ENCODE data around the gene PIPOX.

The PIPOX gene

GRCh38 chr17:29060475-29060874, 17.5 kb downstream of the PIPOX start:
- no peak for TF ChIP-seq Cebpa-rat (IDR thresholded peaks at IDR 0.05)
- Histone ChIP-seq H3K27ac (peak overlapping the region; percentile 11 to 70 (median 54); a peak in 18 of 22 replicates), H3K4me3 (peak overlapping the region in 7 of 10 experiments; percentile 2 to 42 (median 28); a peak in 7 of 20 replicates)

GRCh38 chr17:29061036-29061435, 18.1 kb downstream of the PIPOX start:
- Histone ChIP-seq H3K27me3 (no peaks in the 10 kb centered on the region), H3K9ac (peak overlapping the region; percentile 19 to 67 (median 55); a peak in 15 of 22 replicates), H3K4me3 (peak overlapping the region in 7 of 10 experiments; percentile 2 to 42 (median 28); a peak in 6 of 20 replicates), H3K27ac (peak overlapping the region in 10 of 11 experiments; percentile 42 to 70 (median 54); a peak in 18 of 22 replicates), H3K9me3 (replicated peaks in 1 of 11) (no peaks in the 10 kb centered on the region), H3K4me1 (peaks cover 50 to 91% (median 64%) of the 10 kb centered on the region in 10 experiments), H3K4me2 (peak overlapping the region; percentile 78 to 92 (median 87)), H4K20me1 (no peaks in the 10 kb centered on the region), H3K36me3 (no peaks in the 10 kb centered on the region)
- TF ChIP-seq Cebpa-rat (IDR thresholded peaks at IDR 0.05): no peak

More at GRCh38 chr17:29060475-29060874, 17.5 kb downstream of the PIPOX start:
- H3K27me3 ChIP-seq: no peaks in the 10 kb centered on the region
- H3K9ac ChIP-seq: peak overlapping the region; percentile 19 to 67 (median 55); a peak in 16 of 22 replicates
- peaks cover 50 to 85% (median 64%) of the 10 kb centered on the region in 10 experiments for H3K4me1 ChIP-seq
- H4K20me1 ChIP-seq: no peaks in the 10 kb centered on the region
- H3K4me2 ChIP-seq: peak overlapping the region; percentile 78 to 92 (median 87)
- H3K36me3 ChIP-seq: no peaks in the 10 kb centered on the region
- no peaks in the 10 kb centered on the region for H3K9me3 ChIP-seq (replicated peaks in 1 of 11)

GRCh38 chr17:29062215-29062614, 19.3 kb downstream of the PIPOX start:
- Histone ChIP-seq H4K20me1 (no peaks in the 10 kb centered on the region), H3K4me2 (peak overlapping the region in 5 of 11 experiments; percentile 1 to 92 (median 84); a peak in 6 of 22 replicates), H3K9ac (no peak overlapping the region; a peak in 1 of 22 replicates), H3K9me3 (replicated peaks in 1 of 11) (no peaks in the 10 kb centered on the region), H3K4me1 (peaks cover 47 to 96% (median 60%) of the 10 kb centered on the region in 10 experiments), H3K36me3 (no peaks in the 10 kb centered on the region), H3K4me3 (no peak overlapping the region), H3K27me3 (no peaks in the 10 kb centered on the region), H3K27ac (no peak overlapping the region)
- TF ChIP-seq Cebpa-rat (IDR thresholded peaks at IDR 0.05): no peak

GRCh38 chr17:29063992-29064391, 21.1 kb downstream of the PIPOX start:
- no peaks in the 10 kb centered on the region for H3K27me3 ChIP-seq
- H3K36me3 ChIP-seq: no peaks in the 10 kb centered on the region
- peak overlapping the region in 8 of 11 experiments; percentile 4 to 78 (median 56); a peak in 12 of 22 replicates for H3K27ac ChIP-seq
- H3K4me3 ChIP-seq: no peak overlapping the region
- H4K20me1 ChIP-seq: no peaks in the 10 kb centered on the region
- H3K9ac ChIP-seq: peak overlapping the region in 4 of 11 experiments; percentile 25 to 58 (median 32); a peak in 3 of 22 replicates
- peaks cover 39 to 79% (median 45%) of the 10 kb centered on the region in 10 experiments for H3K4me1 ChIP-seq
- TF ChIP-seq Cebpa-rat (IDR thresholded peaks at IDR 0.05): no peak
- H3K4me2 ChIP-seq: peak overlapping the region in 8 of 11 experiments; percentile 10 to 87 (median 40); a peak in 12 of 22 replicates
- H3K9me3 ChIP-seq (replicated peaks in 1 of 11): no peaks in the 10 kb centered on the region

- no peaks in the 10 kb centered on the region for H3K27me3 ChIP-seq
- peaks cover 37 to 79% (median 46%) of the 10 kb centered on the region in 10 experiments for H3K4me1 ChIP-seq
- no peaks in the 10 kb centered on the region for H3K36me3 ChIP-seq
- H3K9me3 ChIP-seq (replicated peaks in 1 of 11): no peaks in the 10 kb centered on the region
- peak overlapping the region in 2 of 11 experiments; percentile 3 to 38; a peak in 3 of 22 replicates for H3K4me2 ChIP-seq
- TF ChIP-seq Cebpa-rat (IDR thresholded peaks at IDR 0.05): no peak
- no peak overlapping the region for H3K9ac ChIP-seq
- H3K27ac ChIP-seq: no peak overlapping the region
- peaks cover 0 to 3% (median 0%) of the 10 kb centered on the region in 11 experiments; a peak in 1 of 22 replicates for H4K20me1 ChIP-seq
- H3K4me3 ChIP-seq: no peak overlapping the region
Observed at GRCh38 chr17:29066047-29066446, 23.1 kb downstream of the PIPOX start.

GRCh38 chr17:29066606-29067005, 23.7 kb downstream of the PIPOX start:
- Histone ChIP-seq H3K4me2 (peak overlapping the region in 1 of 11 experiments; percentile 38; a peak in 2 of 22 replicates), H4K20me1 (peaks cover 0 to 5% (median 0%) of the 10 kb centered on the region in 11 experiments; a peak in 1 of 22 replicates), H3K4me3 (no peak overlapping the region), H3K4me1 (peaks cover 37 to 79% (median 44%) of the 10 kb centered on the region in 10 experiments), H3K9me3 (replicated peaks in 1 of 11) (no peaks in the 10 kb centered on the region), H3K27ac (no peak overlapping the region), H3K36me3 (no peaks in the 10 kb centered on the region), H3K27me3 (no peaks in the 10 kb centered on the region), H3K9ac (no peak overlapping the region)
- no peak for TF ChIP-seq Cebpa-rat (IDR thresholded peaks at IDR 0.05)

- H3K27me3 ChIP-seq: no peaks in the 10 kb centered on the region
- H3K4me2 ChIP-seq: peak overlapping the region in 1 of 11 experiments; percentile 51; a peak in 1 of 22 replicates
- H3K9me3 ChIP-seq (replicated peaks in 1 of 11): no peaks in the 10 kb centered on the region
- no peak overlapping the region for H3K4me3 ChIP-seq
- H3K27ac ChIP-seq: no peak overlapping the region
- no peak for TF ChIP-seq Cebpa-rat (IDR thresholded peaks at IDR 0.05)
- peaks cover 0 to 15% (median 0%) of the 10 kb centered on the region in 11 experiments; a peak in 5 of 22 replicates for H4K20me1 ChIP-seq
- peaks cover 30 to 76% (median 50%) of the 10 kb centered on the region in 10 experiments for H3K4me1 ChIP-seq
- H3K9ac ChIP-seq: no peak overlapping the region
- H3K36me3 ChIP-seq: peaks cover 0 to 5% (median 0%) of the 10 kb centered on the region in 11 experiments; a peak in 2 of 22 replicates
Observed at GRCh38 chr17:29068818-29069217, 25.9 kb downstream of the PIPOX start.

- Histone ChIP-seq H3K4me3 (no peak overlapping the region), H3K27me3 (no peaks in the 10 kb centered on the region), H3K4me1 (peaks cover 23 to 69% (median 43%) of the 10 kb centered on the region in 10 experiments), H3K27ac (peak overlapping the region in 5 of 11 experiments; percentile 17 to 63 (median 43); a peak in 10 of 22 replicates), H3K9me3 (replicated peaks in 1 of 11) (no peaks in the 10 kb centered on the region), H3K9ac (peak overlapping the region in 1 of 11 experiments; percentile 23; a peak in 2 of 22 replicates), H4K20me1 (peaks cover 0 to 21% (median 0%) of the 10 kb centered on the region in 11 experiments; a peak in 7 of 22 replicates), H3K4me2 (peak overlapping the region; percentile 50 to 84 (median 75)), H3K36me3 (peaks cover 0 to 13% (median 4%) of the 10 kb centered on the region in 11 experiments; a peak in 10 of 22 replicates)
- TF ChIP-seq Cebpa-rat (IDR thresholded peaks at IDR 0.05): no peak
Observed at GRCh38 chr17:29069526-29070041, 26.6 kb downstream of the PIPOX start.

GRCh38 chr17:29070308-29070707, 27.4 kb downstream of the PIPOX start:
- H3K4me1 ChIP-seq: peaks cover 17 to 63% (median 43%) of the 10 kb centered on the region in 10 experiments
- no peak overlapping the region for H3K4me3 ChIP-seq
- no peaks in the 10 kb centered on the region for H3K27me3 ChIP-seq
- no peaks in the 10 kb centered on the region for H3K9me3 ChIP-seq (replicated peaks in 1 of 11)
- no peak overlapping the region; a peak in 1 of 22 replicates for H3K9ac ChIP-seq
- peaks cover 0 to 20% (median 11%) of the 10 kb centered on the region in 11 experiments; a peak in 12 of 22 replicates for H3K36me3 ChIP-seq
- H3K4me2 ChIP-seq: peak overlapping the region; percentile 50 to 84 (median 75)
- peaks cover 0 to 28% (median 3%) of the 10 kb centered on the region in 11 experiments; a peak in 10 of 22 replicates for H4K20me1 ChIP-seq
- peak overlapping the region in 4 of 11 experiments; percentile 3 to 32 (median 12); a peak in 5 of 22 replicates for H3K27ac ChIP-seq
- no peak for TF ChIP-seq Cebpa-rat (IDR thresholded peaks at IDR 0.05)
